Measurements from ENCODE around the gene TRDMT1. TPM values are rescaled to one million over a fixed set of nuclear protein-coding genes. Genes with fewer than 3 reads are reported as not detected.

The TRDMT1 gene
- total and polyA plus RNA-seq, 2 experiments from 2014 or later = 3.5 to 4.2 TPM

- Histone ChIP-seq H3K9me3 (ENCODE audit: low read depth) (no peaks in the 10 kb centered on the region), H3K4me3 (no peak overlapping the region), H3K4me2 (no peak overlapping the region), H4K20me1 (ENCODE audit: insufficient read depth, poor library complexity, severe bottlenecking) (no peaks in the 10 kb centered on the region), H3K4me1 (ENCODE audit: insufficient read depth) (peaks cover 28% of the 10 kb centered on the region), H2AFZ (no peak overlapping the region), H3K27me3 (no peaks in the 10 kb centered on the region), H3K79me2 (no peaks in the 10 kb centered on the region), H3K36me3 (replicated peaks; ENCODE audit: insufficient read depth, low read depth) (no peaks in the 10 kb centered on the region), H3K9me2 (replicated peaks; ENCODE audit: insufficient read depth) (no peaks in the 10 kb centered on the region), H3K27ac (no peak overlapping the region)
- DNase-seq (ENCODE audit: low spot score) = no peak
- WGBS (ENCODE audit: low lambda C conversion rate, missing lambda C conversion rate) = 91% methylated on average over 3 of the region's 3 CpGs
- TF ChIP-seq EZH2 (IDR thresholded peaks at IDR 0.05; ENCODE audit: borderline replicate concordance) = no peak
- TF ChIP-seq CTCF (IDR thresholded peaks at IDR 0.05; ENCODE audit: poor library complexity) = no peak
- TF ChIP-seq EZH2phosphoT487 (IDR thresholded peaks at IDR 0.05; ENCODE audit: low read depth, severe bottlenecking, unreplicated experiment) = no peak
These were observed 58.3 kb downstream of the TRDMT1 start for GRCh38 chr10:17143055-17143690.

GRCh38 chr10:17141504-17142229 is 59.8 kb downstream of the TRDMT1 start:
- TF ChIP-seq EZH2phosphoT487 (IDR thresholded peaks at IDR 0.05; ENCODE audit: low read depth, severe bottlenecking, unreplicated experiment) (no peak), CTCF (IDR thresholded peaks at IDR 0.05; ENCODE audit: poor library complexity) (no peak), EZH2 (IDR thresholded peaks at IDR 0.05; ENCODE audit: borderline replicate concordance) (no peak)
- Histone ChIP-seq H3K27ac (no peak overlapping the region), H4K20me1 (ENCODE audit: insufficient read depth, poor library complexity, severe bottlenecking) (no peaks in the 10 kb centered on the region)

GRCh38 chr10:17140386-17140761 is 61.1 kb downstream of the TRDMT1 start:
- Histone ChIP-seq H3K27me3 (no peaks in the 10 kb centered on the region), H3K9me2 (replicated peaks; ENCODE audit: insufficient read depth) (no peaks in the 10 kb centered on the region), H3K4me1 (ENCODE audit: insufficient read depth) (peaks cover 16% of the 10 kb centered on the region), H3K36me3 (replicated peaks; ENCODE audit: insufficient read depth, low read depth) (no peaks in the 10 kb centered on the region), H4K20me1 (ENCODE audit: insufficient read depth, poor library complexity, severe bottlenecking) (no peaks in the 10 kb centered on the region), H3K79me2 (no peaks in the 10 kb centered on the region), H3K4me2 (no peak overlapping the region), H3K27ac (no peak overlapping the region), H3K4me3 (no peak overlapping the region), H2AFZ (no peak overlapping the region), H3K9me3 (ENCODE audit: low read depth) (no peaks in the 10 kb centered on the region)
- TF ChIP-seq EZH2phosphoT487 (IDR thresholded peaks at IDR 0.05; ENCODE audit: low read depth, severe bottlenecking, unreplicated experiment) = no peak
- TF ChIP-seq EZH2 (IDR thresholded peaks at IDR 0.05; ENCODE audit: borderline replicate concordance) = no peak
- no peak for TF ChIP-seq CTCF (IDR thresholded peaks at IDR 0.05; ENCODE audit: poor library complexity)
- DNase-seq (ENCODE audit: low spot score) = no peak

More at GRCh38 chr10:17141504-17142229, 59.8 kb downstream of the TRDMT1 start:
- Histone ChIP-seq H3K4me2 (no peak overlapping the region), H3K79me2 (no peaks in the 10 kb centered on the region), H3K9me3 (ENCODE audit: low read depth) (no peaks in the 10 kb centered on the region), H3K9me2 (replicated peaks; ENCODE audit: insufficient read depth) (no peaks in the 10 kb centered on the region), H3K4me3 (no peak overlapping the region), H3K27me3 (no peaks in the 10 kb centered on the region), H3K36me3 (replicated peaks; ENCODE audit: insufficient read depth, low read depth) (no peaks in the 10 kb centered on the region), H2AFZ (no peak overlapping the region), H3K4me1 (ENCODE audit: insufficient read depth) (peaks cover 22% of the 10 kb centered on the region)
- DNase-seq (ENCODE audit: low spot score) = no peak
- WGBS (ENCODE audit: low lambda C conversion rate, missing lambda C conversion rate) = 86% methylated on average over 1 of the region's 1 CpG
